Measurements from ENCODE around the gene GPBP1L1. TPM values are rescaled to one million over a fixed set of nuclear protein-coding genes. Genes with fewer than 3 reads are reported as not detected.

GPBP1L1 gene
- total and polyA plus RNA-seq, 9 of the 15 experiments (the other 6 are each of a cell fraction or from before 2014, with no cell fraction given): 86.0 to 216 (median 138) TPM

- TF ChIP-seq CTCFL (IDR thresholded peaks at IDR 0.05; ENCODE audit: borderline replicate concordance, insufficient read depth, low read depth, low read length, poor library complexity, severe bottlenecking): no peak
- no peak for TF ChIP-seq CUX1 (CRISPR knock-in tag; IDR thresholded peaks at IDR 0.05)
- no peak for TF ChIP-seq ZNF77 (CRISPR knock-in tag; IDR thresholded peaks at IDR 0.05)
- TF ChIP-seq BHLHE40 (IDR thresholded peaks at IDR 0.05; ENCODE audit: low read length): peak; percentile 75
- TF ChIP-seq TCF7L2 (IDR thresholded peaks at IDR 0.05; ENCODE audit: low read depth, low read length): no peak
- 0 out of 2 replicates have a peak, but pooled peaks have one; percentile 29 for TF ChIP-seq ZBTB7A (IDR thresholded peaks at IDR 0.05; ENCODE audit: borderline replicate concordance, control insufficient read depth, low read depth, low read length)
- TF ChIP-seq TAF1 (IDR thresholded peaks at IDR 0.05; ENCODE audit: control insufficient read depth, extremely low read depth, insufficient read depth, low read length, severe bottlenecking): peak; percentile 99
- TF ChIP-seq KDM2B (CRISPR knock-in tag; IDR thresholded peaks at IDR 0.05): no peak
- no peak; the same call in 1 of the 2 replicates for TF ChIP-seq NCOR1 (IDR thresholded peaks at IDR 0.05)
- 0 out of 2 replicates have a peak, but pooled peaks have one; percentile 46 for TF ChIP-seq ZNF764 (CRISPR knock-in tag; IDR thresholded peaks at IDR 0.05; ENCODE audit: low read depth)
- TF ChIP-seq SAFB2 (IDR thresholded peaks at IDR 0.05; ENCODE audit: borderline replicate concordance, low read depth, low read length, severe bottlenecking): no peak
- peak; percentile 48; the same call in 1 of the 2 replicates for TF ChIP-seq ADNP (tag; IDR thresholded peaks at IDR 0.05)
- TF ChIP-seq GATA2 (CRISPR knock-in tag; IDR thresholded peaks at IDR 0.05): no peak
- TF ChIP-seq CREB3 (tag; conservative IDR thresholded peaks at IDR 0.05; ENCODE audit: low read depth): no peak; the same call in 1 of the 2 replicates
- TF ChIP-seq SNAPC5 (CRISPR knock-in tag; IDR thresholded peaks at IDR 0.05): no peak
Measured at GRCh38 chr1:45687754-45688740, 1.7 kb upstream of the GPBP1L1 start, which contains the start of gene TMEM69 (continued).

Data from K562 (cell line).